ENCODE data around the gene PPID. TPM values are rescaled to one million over a fixed set of nuclear protein-coding genes. Genes with fewer than 3 reads are reported as not detected.
"Not testable (repeated sequence)": the region's sequence is repeated elsewhere in the genome, so short reads cannot be mapped to it uniquely, and the experiment has no call there.

Gene PPID
- total RNA-seq, 1 donor from 2014 or later, result 26.8 TPM

DNA sequence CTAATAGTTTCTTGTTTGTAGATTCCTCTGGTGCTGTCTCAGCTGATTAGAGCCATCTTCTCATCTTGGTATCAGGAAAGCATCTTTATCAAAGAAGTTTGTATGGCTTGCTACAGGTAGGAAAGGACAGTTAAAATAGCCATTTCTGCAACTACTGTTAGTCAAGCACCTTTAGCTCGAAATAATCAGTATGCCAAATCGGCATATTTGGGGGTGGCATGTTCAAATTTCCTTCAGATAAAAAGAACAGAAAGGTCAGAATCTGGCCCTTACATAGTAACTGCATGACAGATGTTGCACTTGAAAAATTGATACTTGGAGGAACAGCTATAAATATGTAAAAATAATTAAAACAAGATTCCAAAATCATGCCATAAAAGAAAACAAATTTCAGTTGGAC lies 56.3 kb downstream of the PPID start:
- no peak for DNase-seq

DNA sequence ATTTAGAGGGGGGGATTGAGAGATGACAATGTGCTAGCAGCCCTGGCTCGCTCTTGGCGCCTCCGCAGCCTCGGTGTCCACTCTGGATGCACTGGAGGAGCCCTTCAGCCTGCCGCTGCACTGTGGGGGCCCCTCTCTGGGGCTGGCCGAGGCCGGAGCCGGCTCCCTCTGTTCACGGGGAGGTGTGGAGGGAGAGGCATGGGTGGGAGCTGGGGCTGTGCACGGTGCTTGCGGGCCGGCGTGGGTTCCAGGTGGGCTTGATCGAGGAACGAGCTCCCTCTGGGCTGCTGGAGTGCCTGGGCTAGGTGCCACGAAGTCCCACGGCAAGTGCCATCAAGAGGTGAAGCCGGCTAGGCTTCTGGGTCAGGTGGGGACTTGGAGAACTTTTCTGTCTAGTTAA lies 58.4 kb downstream of the PPID start:
- DNase-seq, result no peak

DNA sequence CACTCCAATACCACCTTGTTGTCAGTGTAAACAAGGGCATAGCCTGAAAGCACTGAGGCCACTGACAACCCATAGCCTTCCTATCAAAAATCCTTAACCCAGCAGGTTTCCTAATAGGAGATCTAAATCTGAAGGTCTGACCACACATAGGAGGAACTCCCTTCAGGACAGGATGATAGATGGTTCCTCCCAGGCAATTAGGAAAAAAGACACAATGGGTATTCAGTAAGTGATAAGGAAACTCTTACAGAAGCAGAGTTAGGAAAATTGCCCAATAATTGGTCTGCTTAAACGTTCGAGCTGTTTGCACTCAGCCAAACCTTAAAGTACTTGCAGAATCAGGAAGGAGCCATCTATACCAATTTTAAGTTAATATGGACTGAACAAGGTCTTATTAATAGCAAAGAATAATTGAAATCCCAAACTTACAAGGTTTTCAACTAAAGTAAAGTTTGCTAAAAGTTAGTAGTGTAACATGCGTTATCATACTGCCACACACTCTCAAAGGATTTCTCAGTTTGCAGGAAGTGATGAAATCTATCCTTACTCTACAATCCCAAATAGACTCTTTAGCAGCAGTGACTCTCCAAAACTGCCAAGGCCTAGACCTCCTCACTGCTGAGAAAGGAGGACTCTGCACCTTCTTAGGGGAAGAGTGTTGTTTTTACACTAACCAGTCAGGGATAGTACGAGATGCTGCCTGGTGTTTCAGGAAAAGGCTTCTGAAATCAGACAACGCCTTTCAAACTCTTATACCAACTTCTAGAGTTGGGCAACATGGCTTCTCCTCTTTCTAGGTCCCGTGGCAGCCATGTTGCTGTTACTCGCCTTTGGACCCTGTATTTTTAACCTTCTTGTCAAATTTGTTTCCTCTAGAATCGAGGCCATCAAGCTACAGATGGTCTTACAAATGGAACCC lies 59.2 kb downstream of the PPID start:
- not testable (repeated sequence) for DNase-seq

DNA sequence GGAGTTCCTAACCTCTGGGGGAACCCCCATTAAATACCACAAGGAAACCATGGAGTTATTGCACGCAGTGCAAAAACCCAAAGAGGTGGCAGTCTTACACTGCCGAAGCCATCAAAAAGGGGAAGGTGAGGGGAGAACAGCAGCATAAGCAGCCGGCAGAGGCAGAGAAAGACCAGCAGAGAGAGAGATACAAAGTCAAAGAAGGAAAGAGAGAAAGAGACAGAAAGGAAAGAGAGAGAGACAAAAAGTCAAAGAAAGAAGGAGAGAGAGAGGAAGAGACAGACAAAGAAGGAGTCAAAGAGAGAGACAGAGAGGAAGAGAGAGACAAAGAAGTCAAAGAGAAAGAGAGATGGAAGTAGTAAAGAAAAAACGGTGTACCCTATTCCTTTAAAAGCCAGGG lies 59.9 kb downstream of the PPID start:
- not testable (repeated sequence) for DNase-seq

Small RNA genes lying within 50 kb of the gene (small RNA-seq; reads per million reads assigned to genes)
- not detected for gene RF00012 (ENCODE audit: low replicate concordance)

Other genes starting within 250 kb of the PPID start
- gene RXFP1, start 201.5 kb downstream of the PPID start, total RNA-seq, result 0.39 TPM
- gene C4orf46, start 51.5 kb downstream of the PPID start, total RNA-seq, result 18.4 TPM
- gene ETFDH, start 51.1 kb downstream of the PPID start, total RNA-seq, result 42.4 TPM
- gene FNIP2, start 45.6 kb upstream of the PPID start, total RNA-seq, result 35.8 TPM

All from skin of body (tissue), 3 donors.